Activated CD4-positive, alpha-beta memory T cell treated with anti-CD3 and anti-CD28 coated beads for 36 hours (primary cell): ENCODE data around the gene THAP11. TPM values are rescaled to one million over a fixed set of nuclear protein-coding genes. Genes with fewer than 3 reads are reported as not detected.

Experiments used
- total RNA-seq, 2 experiments: library from RNA; stranded (reverse); gene quantifications; one replicate each; pipeline ENCODE4 v1.2.3, GENCODE V29; 2021

Gene THAP11
- total RNA-seq, 2 experiments from 2014 or later, result 31.8 to 32.1 TPM

Other genes with a start within 250 kb of the THAP11 start
- gene CARMIL2, start 197.2 kb upstream of the THAP11 start, total RNA-seq, result 100 to 1,000 TPM; 136 to 151 TPM
- 10 to 100 TPM; 63.0 to 63.9 TPM for gene ACD, start 182.1 kb upstream of the THAP11 start, total RNA-seq
- gene PARD6A, start 181.4 kb upstream of the THAP11 start, total RNA-seq, result 10 to 100 TPM; 11.2 to 11.5 TPM
- gene ENKD1, start 175.6 kb upstream of the THAP11 start, total RNA-seq, result 10 to 100 TPM in 1 of 2 experiments, 1 to 10 TPM in 1; 9.3 to 10.1 TPM
- 1 to 10 TPM; 2.2 to 2.5 TPM for gene C16orf86, start 175.5 kb upstream of the THAP11 start, total RNA-seq
- 10 to 100 TPM; 12.6 to 13.7 TPM for gene GFOD2, start 123.0 kb upstream of the THAP11 start, total RNA-seq
- gene RANBP10, start 35.8 kb upstream of the THAP11 start, total RNA-seq, result 10 to 100 TPM; 14.9 to 18.1 TPM
- gene TSNAXIP1, start 35.4 kb upstream of the THAP11 start, total RNA-seq, result under 1 TPM; 0.77 to 0.81 TPM
- gene NUTF2, start 4.6 kb downstream of the THAP11 start, total RNA-seq, result 100 to 1,000 TPM; 141 to 148 TPM
- 10 to 100 TPM; 39.2 to 40.2 TPM for gene CENPT, start 5.4 kb downstream of the THAP11 start, total RNA-seq
- gene EDC4, start 30.7 kb downstream of the THAP11 start, total RNA-seq, result 10 to 100 TPM; 88.6 to 94.2 TPM
- gene NRN1L, start 42.6 kb downstream of the THAP11 start, total RNA-seq, result under 1 TPM in 1 of 2 experiments, not detected in 1; 0.76 TPM
- 10 to 100 TPM in 1 of 2 experiments, 1 to 10 TPM in 1; 10.0 to 11.7 TPM for gene PSKH1, start 50.9 kb downstream of the THAP11 start, total RNA-seq
- gene CTRL, start 89.5 kb downstream of the THAP11 start, total RNA-seq, result 1 to 10 TPM; 2.9 to 3.1 TPM
- 100 to 1,000 TPM; 185 to 193 TPM for gene PSMB10, start 94.5 kb downstream of the THAP11 start, total RNA-seq
- 10 to 100 TPM; 10.1 to 10.7 TPM for gene LCAT, start 101.8 kb downstream of the THAP11 start, total RNA-seq
- gene SLC12A4, start 126.3 kb downstream of the THAP11 start, total RNA-seq, result 10 to 100 TPM; 27.1 to 29.9 TPM
- not detected for gene DPEP3, start 138.2 kb downstream of the THAP11 start, total RNA-seq
- 1 to 10 TPM; 3.9 to 5.3 TPM for gene DPEP2, start 157.2 kb downstream of the THAP11 start, total RNA-seq
- gene DPEP2NB, start 173.6 kb downstream of the THAP11 start, total RNA-seq, result not detected
- gene DDX28, start 180.9 kb downstream of the THAP11 start, total RNA-seq, result 10 to 100 TPM; 12.8 to 14.5 TPM
- 10 to 100 TPM; 29.2 to 29.4 TPM for gene DUS2, start 181.0 kb downstream of the THAP11 start, total RNA-seq
- 10 to 100 TPM; 83.4 to 85.2 TPM for gene NFATC3, start 243.1 kb downstream of the THAP11 start, total RNA-seq